Upper lobe of left lung (tissue), 6 donors: ENCODE measurements around the gene ZNF44. TPM values are rescaled to one million over a fixed set of nuclear protein-coding genes. Genes with fewer than 3 reads are reported as not detected.

ENCODE experiments used
- ATAC-seq, 2 donors: fragments of 200-7000 bp; cut with Tn5 transposase; one replicate each; pipeline ENCODE4 v1.9.1; 2022; ENCODE audit warnings: mild to moderate bottlenecking in 2 of 2, moderate library complexity in 2 of 2; ENCODE audit not compliant: low FRiP score in 2 of 2
- DNase-seq, 2 donors: peaks; one replicate each; pipeline ENCODE4 v3.0.0-alpha.2; 2019 to 2020
- H3K27ac ChIP-seq, 4 donors: fragments of 200-600 bp; sonication (generic); one replicate each; pipeline ENCODE4 v1.5.1; 2016 to 2019
- H3K27me3 ChIP-seq, 4 donors: fragments of 200-600 bp; sonication (generic); one replicate each; pipeline ENCODE4 v1.5.1; 2017 to 2019
- H3K36me3 ChIP-seq, 4 donors: fragments of 200-600 bp; sonication (generic); one replicate each; pipeline ENCODE4 v1.5.1; 2016 to 2019
- H3K4me1 ChIP-seq, 4 donors: fragments of 200-600 bp; sonication (generic); one replicate each; pipeline ENCODE4 v1.5.1; 2018 to 2019
- H3K4me3 ChIP-seq, 4 donors: fragments of 200-600 bp; sonication (generic); one replicate each; pipeline ENCODE4 v1.5.1; 2017 to 2019; ENCODE audit warnings: mild to moderate bottlenecking in 2 of 4, moderate library complexity in 1 of 4
- H3K9me3 ChIP-seq, 4 donors: fragments of 200-600 bp; sonication (generic); one replicate each; pipeline ENCODE4 v1.5.1; 2018 to 2019
- EP300 ChIP-seq, 4 donors: sonication (generic); formaldehyde crosslinking; IDR thresholded peaks; one replicate each; pipeline ENCODE4 v1.5.1; 2017; ENCODE audit warnings: antibody characterized with exemption in 4 of 4, control low read depth in 2 of 4
- POLR2A ChIP-seq, 4 donors: fragments of 450-650 bp; IDR thresholded peaks; one replicate each; pipeline ENCODE4 v1.5.1; 2016 to 2017; ENCODE audit warnings: antibody characterized with exemption in 4 of 4, mild to moderate bottlenecking in 2 of 4
- POLR2AphosphoS5 ChIP-seq, 2 donors: sonication (generic); formaldehyde crosslinking; IDR thresholded peaks; one replicate each; pipeline ENCODE4 v1.5.1; 2017; ENCODE audit warnings: antibody characterized with exemption in 2 of 2
- WGBS, 2 donors: methylation state at CpG; one replicate each; pipeline ENCODE4 v1.1.5; 2017 to 2018; 5-methylcytosine and 5-hydroxymethylcytosine counted together
- total RNA-seq, 6 donors: library from RNA; depleted of rRNA in 4 of 6; stranded (reverse); fragments of >200 nt in 4 of 6; gene quantifications; one replicate each; pipeline versions ENCODE4 v1.1.0 to v1.2.1, GENCODE V29; 2016 to 2021
- TF ChIP-seq, protein P1 (sequence below), 6 experiments: fragments of 450-650 bp in 4 of 6; fragments of 200-600 bp in 2 of 6; sonication (generic) in 2 of 6; IDR thresholded peaks; one replicate each; pipeline ENCODE4 v1.5.1; 2016 to 2019; ENCODE audit warnings: antibody characterized with exemption in 6 of 6
- donor health status: DM: no; HTN: no; CAD: no; lungs with moderate emphysema.
- donor health status: DM: no; HTN: yes; CAD: no; lungs with severe emphysema.

Gene ZNF44
- 10 to 100 TPM; 10.2 to 22.4 (median 16.5) TPM for total RNA-seq

DNA sequence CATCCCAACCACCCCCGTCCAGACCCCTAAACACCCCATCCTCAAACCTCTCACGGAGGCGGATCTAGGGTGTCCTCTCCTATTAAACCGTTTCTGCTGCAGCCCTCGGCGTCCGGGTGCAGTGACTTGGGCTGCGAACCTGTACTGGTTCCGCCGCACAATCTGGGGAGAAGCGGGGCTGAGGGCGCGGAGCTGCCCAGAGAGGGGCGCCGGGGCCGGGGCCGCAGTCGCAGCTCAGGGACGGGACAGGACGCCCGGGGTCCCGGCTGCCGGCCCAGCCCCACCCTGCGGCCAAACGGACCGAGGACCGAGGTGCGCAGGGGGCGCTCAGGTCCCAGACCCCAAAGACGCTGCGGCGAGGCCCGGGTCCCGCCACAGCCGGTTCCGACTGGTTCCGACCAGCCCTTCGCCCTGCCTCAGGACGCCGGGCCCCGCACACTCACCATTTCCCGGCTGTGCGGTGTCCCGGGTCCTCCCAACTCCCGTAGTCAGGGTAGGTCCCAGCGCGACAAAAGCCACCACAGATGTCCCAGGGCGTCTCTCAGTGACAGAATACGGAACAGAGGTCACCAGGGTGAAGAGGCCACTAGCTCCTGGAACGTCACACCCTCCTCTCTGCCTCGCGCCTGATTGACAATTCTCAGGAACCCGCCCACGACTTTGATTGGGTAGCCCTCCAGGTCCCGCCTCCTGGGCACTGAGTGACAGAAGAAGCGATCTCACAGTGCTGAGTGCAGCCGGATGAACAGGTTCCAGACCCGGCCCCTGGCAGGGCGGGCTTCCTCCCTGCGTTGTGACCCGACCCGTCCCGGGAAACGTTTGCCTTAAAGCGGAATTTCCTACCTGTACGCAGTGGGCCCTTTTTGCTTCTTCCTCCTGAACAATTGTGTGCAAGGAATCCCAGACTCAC, at the start of gene ZNF44:
TSS of gene ZNF44 (minus strand) at position 635 of the 910 bp plus-strand sequence. CDS start at position 446, 189 bp downstream.
- Histone ChIP-seq H3K9me3 (no peaks in the 10 kb centered on the region), H3K4me1 (peaks cover 17 to 39% (median 28%) of the 10 kb centered on the region in 4 donors), H3K27me3 (no peaks in the 10 kb centered on the region), H3K36me3 (no peaks in the 10 kb centered on the region), H3K4me3 (peak within 1 kb of the TSS; percentile 66 to 99 (median 88)), H3K27ac (peak within 1 kb of the TSS; percentile 95 to 97 (median 96))
- 0 to 1% methylated on average over 20 to 40 of the region's 66 CpGs for WGBS, 2 donors
- peak in 1 of 4 donors; percentile 9 for TF ChIP-seq EP300 (IDR thresholded peaks at IDR 0.05)
- TF ChIP-seq POLR2AphosphoS5 (IDR thresholded peaks at IDR 0.05), result peak; percentile 85 to 91
- TF ChIP-seq, protein P1, sequence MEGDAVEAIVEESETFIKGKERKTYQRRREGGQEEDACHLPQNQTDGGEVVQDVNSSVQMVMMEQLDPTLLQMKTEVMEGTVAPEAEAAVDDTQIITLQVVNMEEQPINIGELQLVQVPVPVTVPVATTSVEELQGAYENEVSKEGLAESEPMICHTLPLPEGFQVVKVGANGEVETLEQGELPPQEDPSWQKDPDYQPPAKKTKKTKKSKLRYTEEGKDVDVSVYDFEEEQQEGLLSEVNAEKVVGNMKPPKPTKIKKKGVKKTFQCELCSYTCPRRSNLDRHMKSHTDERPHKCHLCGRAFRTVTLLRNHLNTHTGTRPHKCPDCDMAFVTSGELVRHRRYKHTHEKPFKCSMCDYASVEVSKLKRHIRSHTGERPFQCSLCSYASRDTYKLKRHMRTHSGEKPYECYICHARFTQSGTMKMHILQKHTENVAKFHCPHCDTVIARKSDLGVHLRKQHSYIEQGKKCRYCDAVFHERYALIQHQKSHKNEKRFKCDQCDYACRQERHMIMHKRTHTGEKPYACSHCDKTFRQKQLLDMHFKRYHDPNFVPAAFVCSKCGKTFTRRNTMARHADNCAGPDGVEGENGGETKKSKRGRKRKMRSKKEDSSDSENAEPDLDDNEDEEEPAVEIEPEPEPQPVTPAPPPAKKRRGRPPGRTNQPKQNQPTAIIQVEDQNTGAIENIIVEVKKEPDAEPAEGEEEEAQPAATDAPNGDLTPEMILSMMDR (IDR thresholded peaks at IDR 0.05), result peak in 1 of 6 experiments; percentile 9
- TF ChIP-seq POLR2A (IDR thresholded peaks at IDR 0.05), result peak in 3 of 4 donors; percentile 73 to 85 (median 82)
- ATAC-seq (peak; percentile 99), DNase-seq (peak; percentile 92 to 99)

DNA sequence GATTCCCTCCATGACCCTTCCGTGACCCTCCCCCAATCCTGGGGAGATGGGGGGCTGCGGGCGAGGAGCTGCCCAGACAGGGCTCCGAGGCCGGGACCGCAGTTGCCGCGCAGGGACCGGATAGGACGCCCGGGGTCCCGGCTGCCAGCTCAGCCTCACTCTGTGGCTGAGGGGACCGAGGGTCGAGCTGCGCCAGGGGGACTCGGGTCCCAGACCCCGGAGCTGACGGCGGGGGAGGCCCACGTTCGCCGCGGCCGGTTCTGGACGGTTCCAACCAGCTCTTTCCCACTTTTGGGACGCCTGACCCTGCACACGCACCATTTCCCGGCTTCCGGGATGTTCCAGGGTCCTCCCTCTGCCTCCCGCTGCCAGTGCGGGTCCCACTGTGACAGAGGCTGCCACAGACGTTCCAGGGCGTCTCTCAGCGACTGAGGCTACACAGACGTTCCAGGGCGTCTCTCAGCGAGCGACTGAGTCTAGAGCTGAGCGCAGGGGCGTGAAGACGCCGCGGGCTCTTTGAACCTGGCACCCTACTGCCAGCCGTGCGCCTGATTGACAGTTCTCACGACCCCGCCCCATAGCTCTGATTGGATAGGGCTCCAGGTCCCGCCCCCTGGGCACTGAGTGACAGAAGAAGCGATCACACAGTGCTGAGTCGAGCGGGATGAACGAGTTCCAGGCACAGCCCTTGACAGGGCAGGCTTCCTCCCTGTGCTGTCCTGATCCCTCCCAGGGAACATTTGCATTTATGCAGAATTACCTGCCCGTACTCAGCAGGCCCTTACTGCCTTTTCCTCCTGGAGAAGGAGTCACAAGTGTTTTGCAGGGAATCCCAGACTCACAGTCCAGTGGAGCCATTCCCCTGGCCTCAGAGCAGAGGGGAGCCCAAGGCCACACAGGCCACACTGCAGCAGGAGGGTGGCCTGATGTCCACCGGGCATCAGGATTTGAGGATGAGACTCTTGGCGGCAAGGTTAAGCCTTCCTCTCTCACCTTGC, 38.8 kb upstream of the ZNF44 start, which contains the start of gene ZNF563:
TSS of gene ZNF563 (minus strand) at position 472 of the 998 bp plus-strand sequence. CDS start at position 321, 151 bp downstream.
- DNase-seq, result peak; percentile 94 to 99
- H3K36me3 ChIP-seq, result no peaks in the 10 kb centered on the region
- peak within 1 kb of the TSS; percentile 38 to 93 (median 72) for H3K4me3 ChIP-seq
- H3K9me3 ChIP-seq, result no peaks in the 10 kb centered on the region
- H3K27me3 ChIP-seq, result no peaks in the 10 kb centered on the region
- TF ChIP-seq, protein P1 (IDR thresholded peaks at IDR 0.05), result no peak
- TF ChIP-seq POLR2AphosphoS5 (IDR thresholded peaks at IDR 0.05) (peak; percentile 73 to 94), POLR2A (IDR thresholded peaks at IDR 0.05) (peak in 3 of 4 donors; percentile 80 to 95 (median 91))
- peaks cover 0 to 30% (median 13%) of the 10 kb centered on the region in 4 donors for H3K4me1 ChIP-seq
- peak within 1 kb of the TSS; percentile 86 to 96 (median 90) for H3K27ac ChIP-seq
- ATAC-seq, result peak; percentile 100
- 2 to 11% methylated on average over 6 to 32 of the region's 55 CpGs for WGBS, 2 donors

DNA sequence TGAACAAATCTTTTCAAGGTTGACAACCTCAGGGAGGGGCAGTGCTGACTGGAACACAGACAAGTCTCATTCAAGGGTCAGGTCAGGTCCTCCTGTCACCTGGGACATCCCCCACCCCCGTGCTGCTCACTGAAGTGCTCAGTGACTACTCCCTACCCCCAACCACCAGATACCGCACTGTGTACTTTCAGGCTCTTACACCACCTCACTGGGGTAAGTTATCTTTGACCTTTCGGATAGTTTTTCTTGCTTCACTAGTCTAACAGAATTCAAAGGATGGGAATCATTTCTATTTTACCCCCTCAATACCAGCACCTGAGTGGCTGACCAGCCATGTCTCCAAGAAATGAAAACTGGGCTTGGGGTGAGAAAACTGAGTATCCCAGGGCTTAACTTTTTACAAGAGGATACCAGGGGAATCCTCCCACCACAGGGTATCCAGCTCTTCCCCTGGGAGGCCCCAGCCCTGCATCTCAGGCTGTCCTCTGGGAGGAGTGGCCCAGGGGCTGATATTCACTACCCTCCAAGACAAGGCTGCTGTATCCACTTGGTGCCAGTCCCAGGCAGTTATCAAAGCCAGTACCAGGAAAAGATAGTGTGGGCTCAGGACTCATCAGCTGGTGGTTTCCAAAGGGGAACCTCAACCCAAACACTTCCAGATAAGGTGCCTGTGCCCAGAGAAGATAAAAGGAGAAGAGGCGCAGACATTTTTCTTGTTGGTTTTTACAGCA, 36.7 kb upstream of the ZNF44 start:
- peaks cover 0 to 30% (median 13%) of the 10 kb centered on the region in 4 donors for H3K4me1 ChIP-seq
- no peaks in the 10 kb centered on the region for H3K36me3 ChIP-seq
- no peaks in the 10 kb centered on the region for H3K9me3 ChIP-seq
- no peak overlapping the region for H3K27ac ChIP-seq
- H3K4me3 ChIP-seq, result no peak overlapping the region
- TF ChIP-seq, protein P1 (IDR thresholded peaks at IDR 0.05), result no peak
- no peak for TF ChIP-seq POLR2AphosphoS5 (IDR thresholded peaks at IDR 0.05)
- TF ChIP-seq POLR2A (IDR thresholded peaks at IDR 0.05), result no peak
- no peak for TF ChIP-seq EP300 (IDR thresholded peaks at IDR 0.05)
- DNase-seq, result peak in 1 of 2 donors; percentile 38
- no peaks in the 10 kb centered on the region for H3K27me3 ChIP-seq
- ATAC-seq, result no peak
- 73% methylated on average over 4 of the region's 4 CpGs for WGBS, 2 donors

DNA sequence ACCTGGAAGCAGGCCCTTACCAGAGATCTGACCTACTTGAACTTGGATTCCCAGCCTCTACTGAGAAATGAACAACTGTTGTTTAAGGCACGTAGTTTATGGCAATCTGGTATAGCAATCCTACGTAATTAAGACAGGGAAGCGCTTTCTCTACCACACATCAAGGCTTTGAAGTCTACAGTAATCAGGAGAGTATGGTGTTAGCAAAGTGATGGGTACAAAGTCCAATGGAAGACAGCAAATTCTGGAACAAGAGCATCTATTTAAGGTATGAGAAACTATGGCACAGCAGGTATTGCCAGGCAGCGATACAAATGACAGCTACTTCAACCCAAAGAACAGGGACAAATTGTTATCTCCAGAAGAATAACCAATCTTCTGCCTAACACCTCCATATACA, 35.7 kb upstream of the ZNF44 start:
- TF ChIP-seq, protein P1 (IDR thresholded peaks at IDR 0.05), result no peak
- TF ChIP-seq POLR2AphosphoS5 (IDR thresholded peaks at IDR 0.05) (no peak), POLR2A (IDR thresholded peaks at IDR 0.05) (no peak), EP300 (IDR thresholded peaks at IDR 0.05) (no peak)
- H3K4me1 ChIP-seq, result peaks cover 0 to 30% (median 13%) of the 10 kb centered on the region in 4 donors
- no peak overlapping the region for H3K27ac ChIP-seq
- ATAC-seq (no peak), DNase-seq (no peak)
- WGBS, 2 donors, result 95 to 96% methylated on average over 4 of the region's 4 CpGs
- no peaks in the 10 kb centered on the region for H3K36me3 ChIP-seq
- H3K27me3 ChIP-seq, result no peaks in the 10 kb centered on the region
- no peak overlapping the region for H3K4me3 ChIP-seq
- peaks cover 0 to 2% (median 0%) of the 10 kb centered on the region in 4 donors for H3K9me3 ChIP-seq
